ENCODE measurements around the gene SASH1.

Gene SASH1

GRCh38 chr6:148413321-148414091 is 70.9 kb downstream of the SASH1 start:
- DNase-seq, result no peak

DNA sequence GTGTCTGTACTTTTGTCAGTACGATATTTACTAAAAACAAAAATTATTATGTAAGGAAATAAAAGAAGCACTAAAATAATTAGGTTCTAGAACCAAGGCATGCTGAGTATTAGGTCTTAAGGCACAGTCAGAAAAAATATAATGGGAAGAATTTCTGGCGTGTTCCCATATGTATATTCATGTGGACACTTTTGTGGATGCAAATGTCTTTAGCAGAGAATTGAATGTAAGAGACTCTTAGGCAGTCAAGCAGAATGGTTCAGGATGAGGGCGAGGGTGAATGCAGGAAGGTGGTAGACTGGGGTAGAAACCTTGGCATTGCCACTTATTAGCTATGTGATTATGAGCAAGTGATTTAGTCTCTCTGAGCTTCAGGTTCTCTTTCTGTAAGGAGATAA is 71.5 kb downstream of the SASH1 start:
- DNase-seq, result no peak

DNA sequence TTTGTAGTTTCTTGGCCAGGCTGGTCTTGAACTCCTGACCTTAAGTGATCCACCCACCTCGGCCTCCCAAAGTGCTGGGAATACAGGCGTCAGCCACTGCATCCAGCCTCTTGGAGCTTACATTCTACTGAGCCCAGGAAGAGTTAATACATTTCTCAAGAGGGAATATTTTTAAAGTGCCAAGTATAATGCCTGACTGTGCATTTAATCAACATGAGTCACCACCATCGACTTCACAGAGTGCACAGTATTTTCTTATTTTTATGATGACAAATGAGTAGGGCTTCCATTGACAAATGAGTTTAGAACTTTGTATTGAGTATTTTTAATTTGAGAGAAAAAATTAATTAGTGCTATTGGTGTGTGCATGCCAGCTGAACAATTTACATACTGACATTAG is 72.2 kb downstream of the SASH1 start:
- DNase-seq, result no peak

- DNase-seq, result no peak
These were observed 73.0 kb downstream of the SASH1 start for GRCh38 chr6:148415511-148416260.

DNA sequence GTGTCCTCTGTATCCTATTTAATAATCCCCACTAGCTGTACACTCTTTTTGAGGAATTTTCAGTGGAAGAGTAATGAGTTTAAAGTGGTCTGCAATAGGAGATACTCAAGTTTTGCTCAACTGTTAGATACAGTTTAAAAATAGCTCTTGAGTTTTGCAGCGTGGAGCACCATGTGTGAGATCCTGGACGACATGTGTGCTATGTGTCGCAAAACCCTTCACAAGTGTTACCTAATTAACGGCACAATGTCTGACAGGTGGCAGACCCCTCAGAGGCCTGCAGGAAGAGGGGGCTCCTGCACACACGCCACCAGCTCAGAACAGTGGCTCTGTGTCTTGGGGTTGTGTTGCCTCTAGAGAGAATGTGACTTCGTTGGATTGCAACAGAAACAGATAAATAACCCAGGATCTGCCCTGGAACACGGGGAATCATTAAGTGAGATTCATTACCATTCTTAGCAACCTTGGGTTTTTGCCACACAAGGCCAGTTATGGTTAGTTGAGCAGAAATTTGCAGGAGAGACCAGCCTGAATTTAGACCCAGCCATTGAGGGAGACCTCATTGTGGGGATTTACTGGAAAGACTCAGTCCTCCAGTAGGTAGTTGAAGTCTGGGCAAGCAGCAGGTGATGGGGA is 73.8 kb downstream of the SASH1 start:
- no peak for DNase-seq

- DNase-seq, result no peak
These were observed 74.4 kb downstream of the SASH1 start for GRCh38 chr6:148417045-148417444.

GRCh38 chr6:148419430-148419829 is 76.8 kb downstream of the SASH1 start:
- no peak for DNase-seq

DNA sequence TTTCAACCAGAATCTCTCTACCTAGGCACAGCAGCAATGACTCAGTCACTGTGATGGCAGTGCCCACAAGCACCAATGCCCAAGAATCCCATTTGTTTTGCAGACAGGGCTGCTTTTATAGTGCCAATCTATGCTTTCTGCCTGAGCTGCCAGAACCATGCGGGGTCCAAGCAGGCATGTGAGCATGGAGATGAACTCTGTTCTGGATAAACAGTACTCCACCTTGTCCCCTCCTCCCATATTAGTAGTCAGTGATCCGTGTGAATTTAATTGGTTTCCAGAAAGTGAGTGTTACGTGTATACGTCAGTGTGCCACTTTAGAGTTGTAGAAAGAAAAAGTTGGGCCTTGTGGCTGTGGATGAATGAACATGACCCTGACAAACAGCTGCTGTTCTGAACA is 79.4 kb downstream of the SASH1 start:
- DNase-seq, result no peak

GRCh38 chr6:148423133-148423532 is 80.5 kb downstream of the SASH1 start:
- DNase-seq, result no peak

- no peak for DNase-seq
These were observed 81.1 kb downstream of the SASH1 start for GRCh38 chr6:148423601-148424270.

DNA sequence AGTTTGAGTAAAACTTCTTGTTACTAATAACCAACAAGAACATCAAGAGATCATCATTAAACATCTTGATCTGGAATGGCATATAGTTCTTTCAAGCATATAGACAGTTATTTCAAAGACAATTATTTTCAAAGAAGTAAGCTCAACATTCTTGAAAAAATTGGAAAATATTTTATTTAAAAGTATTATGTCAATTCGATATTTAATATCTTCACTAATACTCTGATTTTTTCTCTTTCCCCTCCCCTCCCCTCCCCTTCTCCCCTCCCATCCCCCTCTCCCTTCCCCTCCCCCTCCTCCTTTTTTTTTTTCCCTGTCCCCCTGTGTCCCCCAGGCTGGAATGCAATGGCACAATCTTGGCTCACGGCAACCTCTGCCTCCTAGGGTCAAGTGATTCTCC is 82.8 kb downstream of the SASH1 start:
- DNase-seq, result no peak

DNA sequence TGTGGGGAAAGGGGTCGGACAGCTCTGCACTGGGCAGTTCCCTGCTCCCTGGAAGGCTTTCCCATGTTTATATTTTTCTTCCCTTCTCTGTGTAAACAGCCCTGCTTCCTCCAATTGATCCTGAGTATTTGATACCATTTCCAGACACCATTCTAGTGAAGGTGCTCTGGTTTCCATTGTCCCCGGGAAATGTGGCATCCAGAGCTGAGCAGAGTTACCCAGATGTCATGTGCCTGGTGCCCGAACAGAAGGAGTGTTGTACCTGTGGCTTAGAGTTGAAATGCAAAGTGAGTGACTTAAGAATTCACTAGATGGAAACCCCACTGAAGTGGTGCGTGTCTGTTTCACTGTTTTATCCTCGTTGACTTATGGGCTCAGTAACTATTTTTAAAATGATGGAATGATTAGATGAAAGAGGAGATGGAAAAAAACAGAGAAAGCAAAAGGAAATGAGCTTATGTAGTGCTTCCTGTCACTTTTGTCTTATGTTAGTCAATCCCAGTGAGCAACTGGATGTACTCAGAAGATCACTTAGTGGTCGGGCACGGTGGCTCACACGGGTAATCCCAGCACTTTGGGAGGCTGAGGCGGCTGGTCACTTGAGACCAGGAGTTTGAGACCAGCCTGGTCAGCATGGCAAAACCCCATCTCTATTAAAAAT is 83.8 kb downstream of the SASH1 start:
- no peak for DNase-seq

GRCh38 chr6:148427333-148427732 is 84.7 kb downstream of the SASH1 start:
- DNase-seq, result no peak

GRCh38 chr6:148429423-148429822 is 86.8 kb downstream of the SASH1 start:
- DNase-seq, result no peak

GRCh38 chr6:148430897-148431296 is 88.3 kb downstream of the SASH1 start:
- DNase-seq, result no peak

GRCh38 chr6:148431413-148431812 is 88.8 kb downstream of the SASH1 start:
- no peak for DNase-seq

DNA sequence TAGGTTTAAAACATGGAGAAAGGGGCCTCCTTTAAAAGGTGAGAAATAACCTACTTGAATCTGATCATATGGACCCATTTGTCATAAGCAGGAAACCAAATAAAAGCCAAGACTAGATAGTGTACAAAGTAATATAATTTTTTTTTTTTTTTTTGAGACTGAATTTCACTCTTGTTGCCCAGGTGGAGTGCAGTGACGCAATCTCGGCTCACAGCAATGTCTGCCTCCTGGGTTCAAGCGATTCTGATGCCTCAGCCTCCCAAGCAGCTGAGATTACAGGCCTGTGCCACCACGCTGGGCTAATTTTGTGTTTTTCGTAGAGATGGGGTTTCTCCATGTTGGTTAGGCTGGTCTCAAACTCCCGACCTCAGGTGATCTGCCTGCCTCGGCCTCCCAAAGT is 89.2 kb downstream of the SASH1 start:
- DNase-seq, result no peak

GRCh38 chr6:148432462-148433195 is 90.0 kb downstream of the SASH1 start:
- no peak for DNase-seq

DNA sequence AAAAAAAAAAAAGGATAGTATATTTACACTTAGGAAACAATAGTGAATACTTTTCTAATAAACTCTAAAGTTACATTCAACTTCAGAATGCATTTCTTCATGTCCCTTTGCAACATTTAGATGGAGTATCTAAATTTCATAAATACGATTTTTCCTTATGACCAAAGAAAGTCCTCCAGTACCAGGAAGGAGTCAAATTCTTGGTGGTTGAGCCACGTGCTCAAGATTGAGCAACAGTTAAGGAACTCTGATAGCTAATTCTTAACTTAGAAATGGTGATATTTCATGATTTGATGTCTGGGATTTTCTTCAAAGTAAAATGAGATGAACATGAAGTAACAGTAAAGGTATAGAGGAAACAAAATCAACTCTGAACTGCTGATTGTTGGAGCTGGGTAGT is 92.7 kb downstream of the SASH1 start:
- DNase-seq, result no peak

- DNase-seq, result no peak
These were observed 93.8 kb downstream of the SASH1 start for GRCh38 chr6:148436466-148436865.

GRCh38 chr6:148438632-148439031 is 96.0 kb downstream of the SASH1 start:
- no peak for DNase-seq

- no peak for DNase-seq
These were observed 97.4 kb downstream of the SASH1 start for GRCh38 chr6:148440016-148440415.
